Measurements from ENCODE around the gene SFXN1.
"Not testable (repeated sequence)": the region's sequence is repeated elsewhere in the genome, so short reads cannot be mapped to it uniquely, and the experiment has no call there.

Gene SFXN1

DNA sequence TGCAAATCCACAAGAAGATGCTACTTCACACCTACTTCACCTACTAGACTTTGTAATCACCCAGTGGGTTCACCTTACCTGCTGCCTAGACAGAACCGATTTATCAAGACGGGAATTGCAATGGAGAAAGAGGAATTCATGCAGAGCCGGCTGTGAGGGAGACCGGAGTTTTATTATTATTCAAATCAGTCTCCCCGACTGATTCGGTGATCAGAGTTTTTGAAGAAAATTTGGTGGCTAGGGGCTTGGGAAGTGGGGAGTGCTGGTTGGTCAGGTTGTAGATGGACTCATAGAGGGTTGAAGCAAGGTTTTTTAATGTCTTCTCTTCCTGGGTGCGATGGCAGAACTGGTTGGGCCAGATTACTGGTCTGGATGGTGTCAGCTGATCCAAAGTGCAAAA, 23.4 kb downstream of the SFXN1 start:
- no peak for DNase-seq

GRCh38 chr5:175507671-175508070, 29.3 kb downstream of the SFXN1 start:
- DNase-seq: peak; percentile 68

DNA sequence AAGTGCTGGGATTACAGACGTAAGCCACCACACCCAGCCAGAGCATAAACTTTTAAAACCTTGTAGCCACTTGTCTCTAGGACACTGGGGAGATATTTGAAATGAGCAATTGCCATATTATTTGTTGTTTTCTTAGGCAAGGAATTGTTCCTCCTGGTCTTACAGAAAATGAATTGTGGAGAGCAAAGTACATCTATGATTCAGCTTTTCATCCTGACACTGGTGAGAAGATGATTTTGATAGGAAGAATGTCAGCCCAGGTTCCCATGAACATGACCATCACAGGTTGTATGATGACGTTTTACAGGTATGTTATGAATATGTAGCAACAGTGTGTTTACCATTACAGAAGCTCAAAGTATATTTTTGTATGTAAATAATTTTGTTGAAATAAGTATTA, 30.5 kb downstream of the SFXN1 start:
- DNase-seq: no peak

- no peak for DNase-seq
Observed at GRCh38 chr5:175513297-175513696, 34.9 kb downstream of the SFXN1 start.

- no peak for DNase-seq
Observed at GRCh38 chr5:175513726-175514125, 35.4 kb downstream of the SFXN1 start.

GRCh38 chr5:175516933-175517823, 38.8 kb downstream of the SFXN1 start:
- no peak for DNase-seq

DNA sequence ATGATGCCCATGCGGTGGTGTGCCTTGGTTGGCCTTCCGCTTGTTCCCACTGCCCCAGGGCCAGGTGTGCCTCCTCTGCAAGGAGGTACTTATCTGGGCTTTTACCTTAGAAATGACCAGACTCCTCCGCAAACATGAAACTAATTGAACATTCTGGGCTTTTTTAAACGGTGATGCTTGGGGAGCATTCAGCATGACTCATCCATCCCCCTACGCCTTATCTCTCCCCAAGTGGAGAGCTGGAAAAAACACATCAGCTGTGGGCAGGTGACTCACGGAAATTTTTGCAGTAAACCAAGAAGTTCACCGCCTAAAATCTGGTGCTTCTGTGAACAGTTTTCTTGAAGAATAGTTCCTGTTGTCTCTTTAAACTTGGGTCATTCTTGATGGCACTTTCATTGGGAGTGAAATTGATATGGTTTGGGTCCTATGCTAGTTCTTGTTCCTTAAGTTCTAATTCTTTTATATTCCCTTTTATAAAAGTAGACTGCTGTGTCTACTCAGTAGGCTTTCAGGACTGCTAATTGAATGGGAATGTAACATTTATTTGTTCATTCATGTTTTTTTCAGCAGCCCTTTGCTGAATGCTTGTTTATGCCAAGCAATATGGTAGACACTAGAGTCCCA, 39.6 kb downstream of the SFXN1 start:
- DNase-seq: peak; percentile 90

- no peak for DNase-seq
Observed at GRCh38 chr5:175519006-175519405, 40.6 kb downstream of the SFXN1 start.

- peak; percentile 75 for DNase-seq
Observed at GRCh38 chr5:175520321-175520720, 42.0 kb downstream of the SFXN1 start.

DNA sequence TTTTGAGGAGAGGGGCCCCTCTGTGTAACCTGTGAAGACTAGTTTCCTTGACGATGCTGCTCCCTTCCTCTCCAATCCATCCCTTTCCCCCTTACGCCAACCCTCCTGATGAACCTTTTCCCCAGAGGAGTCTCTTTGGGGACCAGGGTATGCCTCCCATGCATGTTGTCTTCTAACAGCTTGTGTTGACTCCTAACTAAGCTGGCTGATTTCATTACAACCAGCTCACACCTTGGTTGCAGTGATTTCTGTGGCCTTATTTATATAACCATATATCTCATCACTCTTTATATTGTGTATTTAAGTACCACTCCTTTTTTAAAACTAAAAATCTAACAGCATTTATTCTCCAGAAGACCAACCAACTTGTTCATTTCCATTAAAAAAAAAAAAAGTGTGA, 42.5 kb downstream of the SFXN1 start:
- DNase-seq: peak; percentile 46

- peak; percentile 86 for DNase-seq
Observed at GRCh38 chr5:175521313-175521833, 43.0 kb downstream of the SFXN1 start.

DNA sequence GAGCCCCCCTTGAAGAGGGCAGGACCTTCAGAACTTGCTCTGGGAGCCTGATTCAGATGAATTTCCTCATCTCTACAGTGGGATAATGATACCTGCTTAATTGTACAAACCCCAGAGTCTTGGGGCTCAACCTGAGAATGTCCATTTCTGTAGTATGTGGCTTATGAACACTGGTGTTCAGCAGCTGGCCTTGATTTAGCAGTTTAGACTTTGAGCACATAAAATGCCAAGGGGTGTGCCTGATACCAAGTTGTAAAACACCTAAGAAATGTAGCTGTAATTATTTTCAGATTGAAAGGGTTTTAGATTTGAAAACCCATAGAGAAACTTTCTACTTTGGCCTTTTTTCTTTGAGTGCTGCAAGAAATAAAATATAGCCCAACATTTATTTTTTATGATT, 44.9 kb downstream of the SFXN1 start:
- DNase-seq: no peak

DNA sequence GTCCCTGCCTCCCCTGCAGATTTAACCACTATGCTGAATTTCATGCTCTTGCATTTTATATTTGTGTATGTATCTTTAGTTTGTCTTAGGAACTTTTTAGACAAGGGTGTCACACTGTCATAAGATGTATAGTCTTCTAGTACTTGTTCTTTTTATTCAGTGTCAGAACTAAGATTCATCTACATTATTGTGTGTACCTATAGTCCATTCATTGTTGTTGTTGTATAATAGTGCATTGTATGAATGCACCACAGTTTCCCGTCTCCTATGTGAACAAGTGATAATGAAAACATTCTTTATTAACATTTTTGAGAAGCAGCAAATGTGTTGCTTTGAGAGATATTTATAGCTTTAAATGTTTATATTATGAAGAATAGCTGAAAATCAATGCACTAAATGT, 45.9 kb downstream of the SFXN1 start:
- DNase-seq: no peak

DNA sequence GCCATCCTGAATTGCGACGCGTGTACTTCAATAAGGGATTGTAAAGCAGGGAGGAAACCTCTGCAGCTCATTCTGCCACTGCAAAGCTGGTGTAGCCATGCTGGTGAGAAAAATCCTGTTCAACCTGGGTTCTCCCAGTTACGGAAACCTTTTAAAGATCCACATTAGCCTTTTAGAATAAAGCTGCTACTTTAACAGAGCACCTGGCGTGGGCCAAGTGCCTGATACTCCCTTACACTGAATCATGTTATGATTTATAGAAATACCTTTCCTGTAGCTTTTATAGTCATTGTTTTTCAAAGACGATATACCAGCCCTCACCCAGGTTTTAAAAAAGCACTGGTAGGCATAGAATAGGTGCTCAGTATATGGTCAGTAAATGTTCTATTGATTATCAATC, 48.3 kb downstream of the SFXN1 start:
- no peak for DNase-seq

DNA sequence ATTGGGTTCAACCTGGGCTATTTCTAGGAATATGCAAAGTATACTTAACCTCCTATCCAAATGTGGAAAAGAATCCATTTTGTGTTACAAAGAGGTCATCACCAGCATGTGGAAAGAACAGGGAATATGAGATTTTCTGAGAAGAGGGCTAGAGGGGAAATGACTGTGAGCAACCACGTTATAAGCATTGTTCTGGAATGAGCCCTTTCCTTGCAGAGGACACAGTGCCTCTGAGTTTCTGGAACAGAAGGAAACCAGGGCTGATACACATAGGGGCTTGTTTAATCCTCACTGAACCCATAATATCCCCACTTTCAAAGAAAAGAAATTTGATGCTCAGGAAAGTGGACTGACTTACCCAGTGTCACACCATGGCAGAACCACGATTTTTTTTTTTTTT, 53.0 kb downstream of the SFXN1 start:
- no peak for DNase-seq

DNA sequence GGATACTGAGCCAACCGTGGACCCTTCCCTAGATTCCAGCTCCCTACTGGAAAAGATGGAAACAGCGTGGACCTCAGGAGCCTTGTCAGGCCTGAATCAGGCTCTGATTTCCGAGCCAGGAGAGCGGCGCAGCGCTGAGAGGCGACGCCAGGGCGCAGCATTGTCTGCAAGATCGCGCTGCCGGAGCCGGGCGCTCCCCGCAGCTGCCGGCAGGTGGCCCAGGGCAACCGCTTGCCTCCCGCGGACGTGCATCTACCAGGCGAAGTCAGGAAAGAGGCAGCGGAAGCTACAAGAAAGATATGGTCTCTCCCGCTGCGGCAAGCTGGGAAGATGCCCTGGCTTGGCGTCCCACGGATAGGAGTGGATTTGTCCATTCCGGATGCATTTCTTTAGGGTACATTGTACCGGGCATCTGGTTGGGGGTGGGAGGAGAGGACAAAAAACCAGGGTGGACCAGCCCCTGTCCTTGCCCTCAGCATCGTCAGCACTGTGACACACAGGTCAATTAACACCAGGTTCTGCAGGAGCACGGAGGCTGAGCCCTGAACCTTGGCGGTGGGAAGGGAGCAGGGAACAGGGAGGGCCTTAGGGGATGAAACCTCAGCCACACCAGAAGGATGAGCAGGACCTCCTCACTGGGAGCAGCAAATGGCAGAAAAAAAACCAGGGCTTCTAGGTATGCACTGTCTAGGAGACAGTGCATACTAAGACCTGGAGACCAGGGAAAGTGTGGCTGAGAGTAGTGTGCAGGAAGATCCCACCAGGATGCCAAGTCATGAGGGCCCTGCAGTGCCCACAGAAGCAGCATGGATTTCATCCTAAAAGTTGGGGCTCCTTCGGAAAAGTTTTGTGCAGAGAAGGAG, 55.9 kb downstream of the SFXN1 start:
- DNase-seq: peak; percentile 90

GRCh38 chr5:175535331-175535730, 57.0 kb downstream of the SFXN1 start:
- not testable (repeated sequence) for DNase-seq

- DNase-seq: no peak
Observed at GRCh38 chr5:175535796-175536195, 57.4 kb downstream of the SFXN1 start.

GRCh38 chr5:175538576-175538975, 60.2 kb downstream of the SFXN1 start:
- no peak for DNase-seq

GRCh38 chr5:175539936-175540335, 61.6 kb downstream of the SFXN1 start:
- no peak for DNase-seq

GRCh38 chr5:175541264-175541663, 62.9 kb downstream of the SFXN1 start:
- DNase-seq: no peak

GRCh38 chr5:175542232-175542965, 64.0 kb downstream of the SFXN1 start:
- peak; percentile 61 for DNase-seq

DNA sequence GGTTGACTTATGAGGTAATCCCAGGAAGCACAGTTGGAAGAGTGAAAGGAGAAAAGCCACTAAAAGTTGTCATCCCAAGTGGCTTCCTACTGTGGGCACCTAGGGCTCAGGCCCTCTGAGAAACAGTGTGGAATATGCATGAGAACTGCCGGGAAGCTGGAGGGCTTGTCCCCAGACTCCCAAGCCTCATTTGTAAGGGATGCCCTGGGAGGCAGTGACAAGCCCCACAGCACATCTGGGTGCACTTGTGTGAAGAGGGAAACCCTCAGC, 64.5 kb downstream of the SFXN1 start:
- no peak for DNase-seq

Data from activated CD4-positive, alpha-beta T cell treated with anti-CD3 and anti-CD28 coated beads, Interleukin-10, Interleukin-2, amounts not matched to agents 100 ng/mL and 50 ng/mL, durations not matched to agents 16 hours and 8 hours (primary cell).